Neural progenitor cell (in vitro differentiated cells): ENCODE measurements around the gene P4HA1.
"Not testable (repeated sequence)": the region's sequence is repeated elsewhere in the genome, so short reads cannot be mapped to it uniquely, and the experiment has no call there.

Experiments used
- CTCF ChIP-seq: fragments of 200-600 bp; sonication (generic); IDR thresholded peaks from 2 replicates; pipeline ENCODE4 v1.5.1; 2017; ENCODE audit warnings: antibody characterized with exemption, mild to moderate bottlenecking
- EZH2 ChIP-seq: fragments of 200-600 bp; sonication (generic); IDR thresholded peaks from 2 replicates; pipeline ENCODE4 v1.6.1; 2017; ENCODE audit warnings: antibody characterized with exemption, mild to moderate bottlenecking, moderate library complexity

GRCh38 chr10:73109248-73109652, 12.6 kb upstream of the P4HA1 start:
- TF ChIP-seq CTCF, EZH2: not testable (repeated sequence)
